Transverse colon (tissue), 4 donors: ENCODE results near the gene SRM.

ENCODE experiments used
- EP300 ChIP-seq: sonication (generic); formaldehyde crosslinking; IDR thresholded peaks from one replicate; pipeline ENCODE4 v1.6.1; 2017; ENCODE audit warnings: antibody characterized with exemption, low read depth
- POLR2A ChIP-seq: fragments of 450-650 bp; IDR thresholded peaks from one replicate; pipeline ENCODE4 v1.6.1; 2016; ENCODE audit warnings: antibody characterized with exemption, mild to moderate bottlenecking, moderate library complexity
- POLR2AphosphoS5 ChIP-seq, 3 donors: sonication (generic); formaldehyde crosslinking; IDR thresholded peaks; one replicate each; pipeline ENCODE4 v1.6.1; 2016; ENCODE audit warnings: antibody characterized with exemption in 3 of 3
- TF ChIP-seq, protein P1 (sequence below), 5 experiments: fragments of 200-600 bp in 3 of 5; fragments of 450-650 bp in 2 of 5; sonication (generic) in 3 of 5; IDR thresholded peaks; 1 replicate in 2 of 5; 2 replicates in 3 of 5; pipeline ENCODE4 v1.5.1; 2016 to 2017; ENCODE audit warnings: antibody characterized with exemption in 5 of 5, inconsistent platforms in 3 of 5, mild to moderate bottlenecking in 2 of 5, moderate library complexity in 1 of 5

- TF ChIP-seq, protein P1, sequence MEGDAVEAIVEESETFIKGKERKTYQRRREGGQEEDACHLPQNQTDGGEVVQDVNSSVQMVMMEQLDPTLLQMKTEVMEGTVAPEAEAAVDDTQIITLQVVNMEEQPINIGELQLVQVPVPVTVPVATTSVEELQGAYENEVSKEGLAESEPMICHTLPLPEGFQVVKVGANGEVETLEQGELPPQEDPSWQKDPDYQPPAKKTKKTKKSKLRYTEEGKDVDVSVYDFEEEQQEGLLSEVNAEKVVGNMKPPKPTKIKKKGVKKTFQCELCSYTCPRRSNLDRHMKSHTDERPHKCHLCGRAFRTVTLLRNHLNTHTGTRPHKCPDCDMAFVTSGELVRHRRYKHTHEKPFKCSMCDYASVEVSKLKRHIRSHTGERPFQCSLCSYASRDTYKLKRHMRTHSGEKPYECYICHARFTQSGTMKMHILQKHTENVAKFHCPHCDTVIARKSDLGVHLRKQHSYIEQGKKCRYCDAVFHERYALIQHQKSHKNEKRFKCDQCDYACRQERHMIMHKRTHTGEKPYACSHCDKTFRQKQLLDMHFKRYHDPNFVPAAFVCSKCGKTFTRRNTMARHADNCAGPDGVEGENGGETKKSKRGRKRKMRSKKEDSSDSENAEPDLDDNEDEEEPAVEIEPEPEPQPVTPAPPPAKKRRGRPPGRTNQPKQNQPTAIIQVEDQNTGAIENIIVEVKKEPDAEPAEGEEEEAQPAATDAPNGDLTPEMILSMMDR (IDR thresholded peaks at IDR 0.05) = no peak
- TF ChIP-seq POLR2A (no peak), POLR2AphosphoS5 (IDR thresholded peaks at IDR 0.05) (no peak), EP300 (no peak)
Measured at GRCh38 chr1:11107599-11107998, 47.8 kb upstream of the SRM start.
